GM23338 (cell line): ENCODE results near the gene DPP10. TPM values are rescaled to one million over a fixed set of nuclear protein-coding genes. Genes with fewer than 3 reads are reported as not detected.

Source experiments
- ATAC-seq: fragments of 200-7000 bp; cut with Tn5 transposase; 3 replicates; pipeline ENCODE4 v1.9.1; 2020
- DNase-seq: peaks from one replicate; pipeline ENCODE4 v3.0.0-alpha.2; 2015; ENCODE audit warnings: low spot score
- H2AFZ ChIP-seq: fragments of 200-600 bp; sonication (generic); 2 replicates; pipeline ENCODE4 v1.8.0; 2016; ENCODE audit warnings: antibody characterized with exemption, mild to moderate bottlenecking, moderate library complexity
- H3F3A ChIP-seq: fragments of 200-600 bp; sonication (generic); replicated peaks from 2 replicates; pipeline ENCODE4 v1.8.0; 2017; ENCODE audit warnings: antibody characterized with exemption, mixed run types, low read depth
- H3K27ac ChIP-seq: fragments of 200-600 bp; sonication (generic); 2 replicates; pipeline ENCODE4 v1.6.1; 2016; ENCODE audit warnings: low read depth
- H3K27me3 ChIP-seq: fragments of 200-600 bp; sonication (generic); 2 replicates; pipeline ENCODE4 v1.8.0; 2016; ENCODE audit warnings: mild to moderate bottlenecking, mixed run types, moderate library complexity; ENCODE audit not compliant: insufficient read depth
- H3K36me3 ChIP-seq: fragments of 200-600 bp; sonication (generic); 2 replicates; pipeline ENCODE4 v1.8.0; 2016; ENCODE audit warnings: mild to moderate bottlenecking; ENCODE audit not compliant: insufficient read depth
- H3K4me1 ChIP-seq: fragments of 200-600 bp; sonication (generic); 2 replicates; pipeline ENCODE4 v1.8.0; 2016; ENCODE audit warnings: mild to moderate bottlenecking, moderate library complexity; ENCODE audit not compliant: insufficient read depth
- H3K4me2 ChIP-seq: fragments of 200-600 bp; sonication (generic); 2 replicates; pipeline ENCODE4 v1.7.1; 2017; ENCODE audit warnings: mixed run types
- H3K4me3 ChIP-seq: fragments of 200-600 bp; sonication (generic); 2 replicates; pipeline ENCODE4 v1.6.1; 2016; ENCODE audit warnings: mixed run types
- H3K79me2 ChIP-seq: fragments of 200-600 bp; sonication (generic); replicated peaks from 2 replicates; pipeline ENCODE4 v1.8.0; 2017; ENCODE audit warnings: mild to moderate bottlenecking; ENCODE audit not compliant: insufficient read depth
- H3K9me2 ChIP-seq: fragments of 200-600 bp; sonication (generic); 2 replicates; pipeline ENCODE4 v1.8.0; 2017; ENCODE audit not compliant: insufficient read depth
- H4K20me1 ChIP-seq: fragments of 200-600 bp; sonication (generic); replicated peaks from 2 replicates; pipeline ENCODE4 v1.8.0; 2017; ENCODE audit warnings: mild to moderate bottlenecking; ENCODE audit not compliant: insufficient read depth
- H3K27ac Mint-ChIP-seq: 2 replicates; pipeline ENCODE4 v1.8.0; 2020; ENCODE audit warnings: inconsistent platforms, mild to moderate bottlenecking, moderate library complexity, mixed read lengths
- H3K27me3 Mint-ChIP-seq: 3 replicates; pipeline ENCODE4 v1.8.0; 2022; ENCODE audit warnings: low read depth, mild to moderate bottlenecking, moderate library complexity, mixed read lengths, inconsistent platforms; ENCODE audit not compliant: insufficient read depth, poor library complexity
- H3K36me3 Mint-ChIP-seq: 3 replicates; pipeline ENCODE4 v1.8.0; 2021; ENCODE audit warnings: low read depth, mild to moderate bottlenecking, inconsistent platforms, moderate library complexity, mixed read lengths
- H3K4me1 Mint-ChIP-seq: 3 replicates; pipeline ENCODE4 v1.8.0; 2020; ENCODE audit warnings: mild to moderate bottlenecking, inconsistent platforms, mixed read lengths
- H3K4me3 Mint-ChIP-seq: 3 replicates; pipeline ENCODE4 v1.8.0; 2021; ENCODE audit warnings: moderate library complexity, mild to moderate bottlenecking, inconsistent platforms, mixed read lengths
- H3K9me3 Mint-ChIP-seq: 3 replicates; pipeline ENCODE4 v1.8.0; 2020; ENCODE audit warnings: moderate library complexity, mild to moderate bottlenecking, inconsistent platforms, mixed read lengths
- CREB1 ChIP-seq: fragments of 250-450 bp; sonication (Bioruptor Pico); IDR thresholded peaks from 2 replicates; pipeline ENCODE4 v1.5.0; 2020; ENCODE audit warnings: low read depth, mild to moderate bottlenecking, moderate library complexity
- EZH2 ChIP-seq: fragments of 200-600 bp; sonication (generic); IDR thresholded peaks from one replicate; pipeline ENCODE4 v1.8.0; 2017; ENCODE audit warnings: antibody characterized with exemption, mild to moderate bottlenecking, low read depth; ENCODE audit not compliant: unreplicated experiment
- EZH2phosphoT487 ChIP-seq: fragments of 200-600 bp; sonication (generic); IDR thresholded peaks from one replicate; pipeline ENCODE4 v1.8.1; 2018; ENCODE audit warnings: antibody characterized with exemption; ENCODE audit not compliant: unreplicated experiment
- JUNB ChIP-seq: IDR thresholded peaks from one replicate; pipeline ENCODE4 v1.6.1; 2016; ENCODE audit warnings: antibody characterized with exemption; ENCODE audit not compliant: unreplicated experiment
- NANOG ChIP-seq: IDR thresholded peaks from 2 replicates; pipeline ENCODE4 v1.6.1; 2016; ENCODE audit warnings: antibody characterized with exemption, borderline replicate concordance
- POLR2AphosphoS5 ChIP-seq: IDR thresholded peaks from 2 replicates; pipeline ENCODE4 v1.6.1; 2016; ENCODE audit warnings: antibody characterized with exemption, low read depth
- STAT1 ChIP-seq: IDR thresholded peaks from one replicate; pipeline ENCODE4 v1.6.1; 2016; ENCODE audit warnings: antibody characterized with exemption; ENCODE audit not compliant: unreplicated experiment
- ZNF114 ChIP-seq: fragments of 250-450 bp; sonication (Bioruptor Pico); IDR thresholded peaks from 2 replicates; pipeline ENCODE4 v1.5.0; 2020; ENCODE audit warnings: mild to moderate bottlenecking, moderate library complexity
- ZNF331 ChIP-seq: fragments of 250-450 bp; sonication (Bioruptor Pico); IDR thresholded peaks from 2 replicates; pipeline ENCODE4 v1.5.0; 2020; ENCODE audit warnings: low read depth, mild to moderate bottlenecking, moderate library complexity
- polyA plus RNA-seq: library from polyadenylated mRNA; unstranded; fragments of >200 nt; fragmentation: Nextera tagmentation; extraction: Ambion mirVana; gene quantifications from 2 replicates; pipeline ENCODE4 v1.2.1, GENCODE V29; 2016
- total RNA-seq: library from RNA; depleted of rRNA; stranded (reverse); fragments of >200 nt; shearing (Covaris generic); gene quantifications from 2 replicates; pipeline ENCODE4 v1.2.3, GENCODE V29; 2014
- TF ChIP-seq, protein P1 (sequence below): IDR thresholded peaks from one replicate; pipeline ENCODE4 v1.6.1; 2018; ENCODE audit warnings: antibody characterized with exemption; ENCODE audit not compliant: unreplicated experiment
- TF ChIP-seq, protein P2 (sequence below): fragments of 250-450 bp; sonication (Bioruptor Pico); IDR thresholded peaks from 2 replicates; pipeline ENCODE4 v1.5.0; 2020; ENCODE audit warnings: mild to moderate bottlenecking, moderate library complexity
- TF ChIP-seq, protein P3 (sequence below), 2 experiments: fragments of 200-600 bp in 1 of 2; sonication (generic) in 1 of 2; conservative IDR thresholded peaks; 2 replicates each; pipeline versions ENCODE4 v1.5.1 to v1.6.1; 2016 to 2017; ENCODE audit warnings: antibody characterized with exemption in 2 of 2, low read depth in 2 of 2, mild to moderate bottlenecking in 2 of 2, moderate library complexity in 1 of 2
- TF ChIP-seq, protein P4 (sequence below): IDR thresholded peaks from 2 replicates; pipeline ENCODE4 v1.6.1; 2016; ENCODE audit warnings: antibody characterized with exemption

The DPP10 gene
- total and polyA plus RNA-seq, 2 experiments from 2014 or later, result 3.6 to 14.8 TPM

DNA sequence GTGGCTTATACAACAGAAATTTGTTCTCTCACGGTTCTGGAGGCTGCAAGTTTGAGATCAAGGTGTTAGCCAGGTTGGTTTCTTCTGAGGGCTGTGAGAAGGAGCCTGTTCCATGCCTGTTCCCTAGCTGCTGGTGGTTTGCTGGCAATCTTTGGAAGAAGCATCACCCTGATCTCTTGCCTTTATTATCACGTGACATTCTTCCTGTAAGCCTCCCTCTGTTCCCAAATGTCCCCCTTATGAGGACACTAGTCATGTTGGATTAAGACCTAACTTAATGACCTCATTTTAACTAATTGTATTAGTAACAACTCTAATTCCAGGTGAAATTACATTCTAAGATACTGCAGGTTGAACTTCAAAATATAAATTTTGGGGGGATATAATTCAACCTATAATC lies 135.2 kb downstream of the DPP10 start:
- H3K4me1 Mint-ChIP-seq, result peaks cover 4% of the 10 kb centered on the region; the same call in 1 of the 3 replicates

More for the DNA sequence above, 135.2 kb downstream of the DPP10 start:
- H2AFZ ChIP-seq, result no peak overlapping the region
- no peaks in the 10 kb centered on the region for H3K4me1 ChIP-seq
- no peaks in the 10 kb centered on the region for H4K20me1 ChIP-seq
- TF ChIP-seq EZH2 (no peak), CREB1 (CRISPR knock-in tag) (no peak), EZH2phosphoT487 (no peak), ZNF331 (no peak), ZNF114 (no peak), JUNB (no peak), NANOG (no peak), STAT1 (no peak), POLR2AphosphoS5 (no peak)
- TF ChIP-seq, protein P1, sequence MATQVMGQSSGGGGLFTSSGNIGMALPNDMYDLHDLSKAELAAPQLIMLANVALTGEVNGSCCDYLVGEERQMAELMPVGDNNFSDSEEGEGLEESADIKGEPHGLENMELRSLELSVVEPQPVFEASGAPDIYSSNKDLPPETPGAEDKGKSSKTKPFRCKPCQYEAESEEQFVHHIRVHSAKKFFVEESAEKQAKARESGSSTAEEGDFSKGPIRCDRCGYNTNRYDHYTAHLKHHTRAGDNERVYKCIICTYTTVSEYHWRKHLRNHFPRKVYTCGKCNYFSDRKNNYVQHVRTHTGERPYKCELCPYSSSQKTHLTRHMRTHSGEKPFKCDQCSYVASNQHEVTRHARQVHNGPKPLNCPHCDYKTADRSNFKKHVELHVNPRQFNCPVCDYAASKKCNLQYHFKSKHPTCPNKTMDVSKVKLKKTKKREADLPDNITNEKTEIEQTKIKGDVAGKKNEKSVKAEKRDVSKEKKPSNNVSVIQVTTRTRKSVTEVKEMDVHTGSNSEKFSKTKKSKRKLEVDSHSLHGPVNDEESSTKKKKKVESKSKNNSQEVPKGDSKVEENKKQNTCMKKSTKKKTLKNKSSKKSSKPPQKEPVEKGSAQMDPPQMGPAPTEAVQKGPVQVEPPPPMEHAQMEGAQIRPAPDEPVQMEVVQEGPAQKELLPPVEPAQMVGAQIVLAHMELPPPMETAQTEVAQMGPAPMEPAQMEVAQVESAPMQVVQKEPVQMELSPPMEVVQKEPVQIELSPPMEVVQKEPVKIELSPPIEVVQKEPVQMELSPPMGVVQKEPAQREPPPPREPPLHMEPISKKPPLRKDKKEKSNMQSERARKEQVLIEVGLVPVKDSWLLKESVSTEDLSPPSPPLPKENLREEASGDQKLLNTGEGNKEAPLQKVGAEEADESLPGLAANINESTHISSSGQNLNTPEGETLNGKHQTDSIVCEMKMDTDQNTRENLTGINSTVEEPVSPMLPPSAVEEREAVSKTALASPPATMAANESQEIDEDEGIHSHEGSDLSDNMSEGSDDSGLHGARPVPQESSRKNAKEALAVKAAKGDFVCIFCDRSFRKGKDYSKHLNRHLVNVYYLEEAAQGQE, result no peak
- TF ChIP-seq, protein P2, sequence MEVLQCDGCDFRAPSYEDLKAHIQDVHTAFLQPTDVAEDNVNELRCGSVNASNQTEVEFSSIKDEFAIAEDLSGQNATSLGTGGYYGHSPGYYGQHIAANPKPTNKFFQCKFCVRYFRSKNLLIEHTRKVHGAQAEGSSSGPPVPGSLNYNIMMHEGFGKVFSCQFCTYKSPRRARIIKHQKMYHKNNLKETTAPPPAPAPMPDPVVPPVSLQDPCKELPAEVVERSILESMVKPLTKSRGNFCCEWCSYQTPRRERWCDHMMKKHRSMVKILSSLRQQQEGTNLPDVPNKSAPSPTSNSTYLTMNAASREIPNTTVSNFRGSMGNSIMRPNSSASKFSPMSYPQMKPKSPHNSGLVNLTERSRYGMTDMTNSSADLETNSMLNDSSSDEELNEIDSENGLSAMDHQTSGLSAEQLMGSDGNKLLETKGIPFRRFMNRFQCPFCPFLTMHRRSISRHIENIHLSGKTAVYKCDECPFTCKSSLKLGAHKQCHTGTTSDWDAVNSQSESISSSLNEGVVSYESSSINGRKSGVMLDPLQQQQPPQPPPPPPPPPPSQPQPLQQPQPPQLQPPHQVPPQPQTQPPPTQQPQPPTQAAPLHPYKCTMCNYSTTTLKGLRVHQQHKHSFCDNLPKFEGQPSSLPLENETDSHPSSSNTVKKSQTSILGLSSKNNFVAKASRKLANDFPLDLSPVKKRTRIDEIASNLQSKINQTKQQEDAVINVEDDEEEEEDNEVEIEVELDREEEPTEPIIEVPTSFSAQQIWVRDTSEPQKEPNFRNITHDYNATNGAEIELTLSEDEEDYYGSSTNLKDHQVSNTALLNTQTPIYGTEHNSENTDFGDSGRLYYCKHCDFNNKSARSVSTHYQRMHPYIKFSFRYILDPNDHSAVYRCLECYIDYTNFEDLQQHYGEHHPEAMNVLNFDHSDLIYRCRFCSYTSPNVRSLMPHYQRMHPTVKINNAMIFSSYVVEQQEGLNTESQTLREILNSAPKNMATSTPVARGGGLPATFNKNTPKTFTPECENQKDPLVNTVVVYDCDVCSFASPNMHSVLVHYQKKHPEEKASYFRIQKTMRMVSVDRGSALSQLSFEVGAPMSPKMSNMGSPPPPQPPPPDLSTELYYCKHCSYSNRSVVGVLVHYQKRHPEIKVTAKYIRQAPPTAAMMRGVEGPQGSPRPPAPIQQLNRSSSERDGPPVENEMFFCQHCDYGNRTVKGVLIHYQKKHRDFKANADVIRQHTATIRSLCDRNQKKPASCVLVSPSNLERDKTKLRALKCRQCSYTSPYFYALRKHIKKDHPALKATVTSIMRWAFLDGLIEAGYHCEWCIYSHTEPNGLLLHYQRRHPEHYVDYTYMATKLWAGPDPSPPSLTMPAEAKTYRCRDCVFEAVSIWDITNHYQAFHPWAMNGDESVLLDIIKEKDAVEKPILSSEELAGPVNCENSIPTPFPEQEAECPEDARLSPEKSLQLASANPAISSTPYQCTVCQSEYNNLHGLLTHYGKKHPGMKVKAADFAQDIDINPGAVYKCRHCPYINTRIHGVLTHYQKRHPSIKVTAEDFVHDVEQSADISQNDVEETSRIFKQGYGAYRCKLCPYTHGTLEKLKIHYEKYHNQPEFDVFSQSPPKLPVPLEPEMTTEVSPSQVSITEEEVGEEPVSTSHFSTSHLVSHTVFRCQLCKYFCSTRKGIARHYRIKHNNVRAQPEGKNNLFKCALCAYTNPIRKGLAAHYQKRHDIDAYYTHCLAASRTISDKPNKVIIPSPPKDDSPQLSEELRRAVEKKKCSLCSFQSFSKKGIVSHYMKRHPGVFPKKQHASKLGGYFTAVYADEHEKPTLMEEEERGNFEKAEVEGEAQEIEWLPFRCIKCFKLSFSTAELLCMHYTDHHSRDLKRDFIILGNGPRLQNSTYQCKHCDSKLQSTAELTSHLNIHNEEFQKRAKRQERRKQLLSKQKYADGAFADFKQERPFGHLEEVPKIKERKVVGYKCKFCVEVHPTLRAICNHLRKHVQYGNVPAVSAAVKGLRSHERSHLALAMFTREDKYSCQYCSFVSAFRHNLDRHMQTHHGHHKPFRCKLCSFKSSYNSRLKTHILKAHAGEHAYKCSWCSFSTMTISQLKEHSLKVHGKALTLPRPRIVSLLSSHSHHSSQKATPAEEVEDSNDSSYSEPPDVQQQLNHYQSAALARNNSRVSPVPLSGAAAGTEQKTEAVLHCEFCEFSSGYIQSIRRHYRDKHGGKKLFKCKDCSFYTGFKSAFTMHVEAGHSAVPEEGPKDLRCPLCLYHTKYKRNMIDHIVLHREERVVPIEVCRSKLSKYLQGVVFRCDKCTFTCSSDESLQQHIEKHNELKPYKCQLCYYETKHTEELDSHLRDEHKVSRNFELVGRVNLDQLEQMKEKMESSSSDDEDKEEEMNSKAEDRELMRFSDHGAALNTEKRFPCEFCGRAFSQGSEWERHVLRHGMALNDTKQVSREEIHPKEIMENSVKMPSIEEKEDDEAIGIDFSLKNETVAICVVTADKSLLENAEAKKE, result no peak
- TF ChIP-seq, protein P3, sequence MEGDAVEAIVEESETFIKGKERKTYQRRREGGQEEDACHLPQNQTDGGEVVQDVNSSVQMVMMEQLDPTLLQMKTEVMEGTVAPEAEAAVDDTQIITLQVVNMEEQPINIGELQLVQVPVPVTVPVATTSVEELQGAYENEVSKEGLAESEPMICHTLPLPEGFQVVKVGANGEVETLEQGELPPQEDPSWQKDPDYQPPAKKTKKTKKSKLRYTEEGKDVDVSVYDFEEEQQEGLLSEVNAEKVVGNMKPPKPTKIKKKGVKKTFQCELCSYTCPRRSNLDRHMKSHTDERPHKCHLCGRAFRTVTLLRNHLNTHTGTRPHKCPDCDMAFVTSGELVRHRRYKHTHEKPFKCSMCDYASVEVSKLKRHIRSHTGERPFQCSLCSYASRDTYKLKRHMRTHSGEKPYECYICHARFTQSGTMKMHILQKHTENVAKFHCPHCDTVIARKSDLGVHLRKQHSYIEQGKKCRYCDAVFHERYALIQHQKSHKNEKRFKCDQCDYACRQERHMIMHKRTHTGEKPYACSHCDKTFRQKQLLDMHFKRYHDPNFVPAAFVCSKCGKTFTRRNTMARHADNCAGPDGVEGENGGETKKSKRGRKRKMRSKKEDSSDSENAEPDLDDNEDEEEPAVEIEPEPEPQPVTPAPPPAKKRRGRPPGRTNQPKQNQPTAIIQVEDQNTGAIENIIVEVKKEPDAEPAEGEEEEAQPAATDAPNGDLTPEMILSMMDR (conservative IDR thresholded peaks at IDR 0.05; ENCODE audit: low read depth in 2 of 2), result no peak
- TF ChIP-seq, protein P4, sequence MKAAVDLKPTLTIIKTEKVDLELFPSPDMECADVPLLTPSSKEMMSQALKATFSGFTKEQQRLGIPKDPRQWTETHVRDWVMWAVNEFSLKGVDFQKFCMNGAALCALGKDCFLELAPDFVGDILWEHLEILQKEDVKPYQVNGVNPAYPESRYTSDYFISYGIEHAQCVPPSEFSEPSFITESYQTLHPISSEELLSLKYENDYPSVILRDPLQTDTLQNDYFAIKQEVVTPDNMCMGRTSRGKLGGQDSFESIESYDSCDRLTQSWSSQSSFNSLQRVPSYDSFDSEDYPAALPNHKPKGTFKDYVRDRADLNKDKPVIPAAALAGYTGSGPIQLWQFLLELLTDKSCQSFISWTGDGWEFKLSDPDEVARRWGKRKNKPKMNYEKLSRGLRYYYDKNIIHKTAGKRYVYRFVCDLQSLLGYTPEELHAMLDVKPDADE, result no peak
- no peaks in the 10 kb centered on the region for H3K36me3 Mint-ChIP-seq
- no peak overlapping the region for H3K27ac Mint-ChIP-seq
- H3K27me3 Mint-ChIP-seq, result no peaks in the 10 kb centered on the region
- H3F3A ChIP-seq, result no peaks in the 10 kb centered on the region
- H3K4me3 Mint-ChIP-seq, result no peak overlapping the region
- H3K4me2 ChIP-seq, result no peak overlapping the region
- H3K9me2 ChIP-seq, result 0 out of 2 replicates have a peak, but pooled peaks cover 2% of the 10 kb centered on the region
- no peaks in the 10 kb centered on the region for H3K27me3 ChIP-seq
- H3K4me3 ChIP-seq, result no peak overlapping the region
- H3K27ac ChIP-seq, result no peak overlapping the region
- ATAC-seq, result no peak
- peaks cover 3% of the 10 kb centered on the region; the same call in 1 of the 3 replicates for H3K9me3 Mint-ChIP-seq
- no peaks in the 10 kb centered on the region for H3K79me2 ChIP-seq
- no peaks in the 10 kb centered on the region for H3K36me3 ChIP-seq
- no peak for DNase-seq
